Coronary artery (tissue), 2 donors: Measurements from ENCODE around the gene RAPGEF4.

ENCODE experiments used
- DNase-seq: peaks from one replicate; pipeline ENCODE4 v3.0.0-alpha.2; 2017; ENCODE audit warnings: low spot score
- H3K27ac ChIP-seq, 2 donors: fragments of 200-600 bp; sonication (generic); one replicate each; pipeline ENCODE4 v1.5.1; 2016 to 2019
- H3K4me3 ChIP-seq: fragments of 200-600 bp; sonication (generic); 2 replicates; pipeline ENCODE4 v1.5.1; 2016; ENCODE audit warnings: mild to moderate bottlenecking, moderate library complexity
- TF ChIP-seq, protein P1 (sequence below): fragments of 200-600 bp; sonication (generic); IDR thresholded peaks from one replicate; pipeline ENCODE4 v1.5.1; 2019; ENCODE audit warnings: antibody characterized with exemption

The RAPGEF4 gene

DNA sequence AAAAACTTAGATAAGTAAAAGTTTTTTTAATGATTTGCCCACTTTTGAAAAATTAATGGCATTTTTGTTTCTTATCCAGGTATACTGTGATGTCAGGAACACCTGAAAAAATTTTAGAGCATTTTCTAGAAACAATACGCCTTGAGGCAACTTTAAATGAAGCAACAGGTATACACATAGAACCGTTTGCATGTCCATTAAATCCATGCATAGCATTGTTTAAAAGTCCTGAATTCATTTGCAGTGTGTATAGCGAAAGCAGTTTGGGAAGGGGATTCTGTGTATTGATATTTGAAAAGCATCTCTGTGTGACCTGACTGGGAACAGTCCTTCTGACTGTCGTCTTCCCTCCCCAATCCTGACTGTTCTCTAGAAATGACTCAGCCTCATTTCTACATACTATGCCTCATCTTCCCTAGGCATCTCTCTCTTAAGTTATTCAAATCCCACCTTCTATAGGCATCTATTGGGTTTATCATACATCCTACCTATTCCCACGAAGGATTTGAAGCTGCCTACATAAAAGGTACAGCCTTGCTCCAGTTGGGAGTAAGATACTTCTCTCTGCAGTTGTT is 260.8 kb downstream of the RAPGEF4 start:
- Histone ChIP-seq H3K27ac (peak overlapping the region in 1 of 2 donors; percentile 12), H3K4me3 (no peak overlapping the region)
- no peak for DNase-seq
- TF ChIP-seq, protein P1, sequence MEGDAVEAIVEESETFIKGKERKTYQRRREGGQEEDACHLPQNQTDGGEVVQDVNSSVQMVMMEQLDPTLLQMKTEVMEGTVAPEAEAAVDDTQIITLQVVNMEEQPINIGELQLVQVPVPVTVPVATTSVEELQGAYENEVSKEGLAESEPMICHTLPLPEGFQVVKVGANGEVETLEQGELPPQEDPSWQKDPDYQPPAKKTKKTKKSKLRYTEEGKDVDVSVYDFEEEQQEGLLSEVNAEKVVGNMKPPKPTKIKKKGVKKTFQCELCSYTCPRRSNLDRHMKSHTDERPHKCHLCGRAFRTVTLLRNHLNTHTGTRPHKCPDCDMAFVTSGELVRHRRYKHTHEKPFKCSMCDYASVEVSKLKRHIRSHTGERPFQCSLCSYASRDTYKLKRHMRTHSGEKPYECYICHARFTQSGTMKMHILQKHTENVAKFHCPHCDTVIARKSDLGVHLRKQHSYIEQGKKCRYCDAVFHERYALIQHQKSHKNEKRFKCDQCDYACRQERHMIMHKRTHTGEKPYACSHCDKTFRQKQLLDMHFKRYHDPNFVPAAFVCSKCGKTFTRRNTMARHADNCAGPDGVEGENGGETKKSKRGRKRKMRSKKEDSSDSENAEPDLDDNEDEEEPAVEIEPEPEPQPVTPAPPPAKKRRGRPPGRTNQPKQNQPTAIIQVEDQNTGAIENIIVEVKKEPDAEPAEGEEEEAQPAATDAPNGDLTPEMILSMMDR, result no peak

DNA sequence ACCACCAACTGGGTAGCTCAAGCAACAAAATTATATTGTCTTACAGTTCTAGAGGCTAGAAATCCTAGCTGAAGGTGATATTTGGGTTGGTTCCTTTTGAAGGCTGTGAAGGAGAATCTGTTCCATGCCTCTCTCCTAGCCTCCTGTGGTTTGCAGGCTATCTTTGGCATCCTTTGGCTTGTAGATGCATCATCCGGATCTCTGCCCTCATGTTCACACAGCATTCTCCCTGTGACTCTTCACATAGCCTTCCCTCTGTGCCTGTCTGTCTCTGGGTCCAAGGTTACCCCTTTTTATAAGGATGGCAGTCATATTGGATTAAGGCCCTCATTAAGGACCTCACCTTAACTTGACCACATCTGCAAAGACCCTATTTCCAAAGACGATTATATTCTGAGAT is 261.4 kb downstream of the RAPGEF4 start:
- no peak overlapping the region for H3K27ac ChIP-seq

DNA sequence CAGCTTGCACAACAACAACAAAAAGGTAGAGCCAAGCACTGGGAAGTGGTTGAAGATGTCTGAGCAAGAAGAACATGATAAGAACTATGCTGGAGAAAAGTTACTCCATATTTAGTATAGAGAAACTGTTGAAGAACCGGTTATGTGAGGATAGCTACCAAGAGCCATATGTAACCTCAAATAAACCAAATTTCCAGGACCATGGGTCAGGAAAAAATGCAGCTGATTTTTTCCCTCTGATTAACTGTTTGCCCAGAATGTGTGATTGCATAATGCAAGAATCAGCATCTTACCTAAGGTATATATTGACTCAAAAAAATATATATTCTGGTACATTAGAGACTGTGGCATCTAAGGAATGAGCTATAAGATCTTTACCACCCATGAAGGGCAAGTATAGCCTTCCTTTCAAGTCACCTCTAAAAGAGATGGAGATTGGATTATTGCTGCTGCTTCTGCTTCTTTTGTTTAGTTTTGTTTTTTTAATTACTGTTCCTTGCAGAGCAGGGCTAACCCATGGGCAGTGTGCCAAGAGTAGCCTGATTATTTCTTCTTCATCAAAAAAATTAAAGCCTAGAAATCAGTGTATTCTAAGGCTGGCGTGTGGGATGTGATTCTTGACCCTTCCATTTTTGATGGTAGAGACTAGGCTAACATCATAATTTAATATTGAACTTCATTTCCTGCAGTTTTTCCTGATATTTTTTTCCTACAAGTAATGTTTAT is 263.1 kb downstream of the RAPGEF4 start:
- no peak overlapping the region for H3K27ac ChIP-seq
- no peak for DNase-seq
- TF ChIP-seq, protein P1, result no peak
- H3K4me3 ChIP-seq, result no peak overlapping the region

More for the DNA sequence above, 261.4 kb downstream of the RAPGEF4 start:
- no peak overlapping the region for H3K4me3 ChIP-seq
- TF ChIP-seq, protein P1, result no peak
- DNase-seq, result no peak

DNA sequence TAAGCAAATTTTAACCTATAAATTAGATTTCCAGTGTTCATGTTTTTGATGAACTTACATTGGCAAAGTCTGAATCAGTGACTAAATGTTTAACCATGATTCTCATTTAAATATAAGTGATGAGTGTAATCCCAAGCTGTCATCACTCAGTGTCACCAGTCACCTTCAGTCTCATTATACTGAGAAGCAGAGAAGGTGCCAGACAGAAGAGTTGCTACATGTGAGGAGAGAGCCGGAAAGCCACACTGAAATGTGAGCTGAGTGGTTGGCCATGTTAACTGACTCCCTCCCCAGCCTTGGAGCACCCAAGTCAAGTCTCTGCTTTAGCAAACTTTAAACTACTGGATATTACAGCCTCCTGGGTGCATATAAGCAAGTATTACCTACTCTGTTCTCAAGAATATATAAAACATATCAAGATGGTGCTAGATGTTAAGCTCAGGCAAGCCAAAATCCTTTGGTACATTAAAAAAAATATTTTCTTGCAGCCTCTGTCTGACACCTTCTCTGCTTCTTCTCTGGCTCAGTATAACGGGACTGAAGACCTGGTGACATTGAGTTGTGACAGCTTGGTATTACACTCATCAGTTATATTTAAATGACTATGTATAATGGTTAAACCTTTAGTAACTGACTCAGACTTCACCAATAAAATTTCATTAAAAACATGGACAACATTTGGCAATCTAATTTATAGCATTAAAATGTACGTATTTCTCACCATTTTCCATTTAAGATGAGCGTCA is 264.2 kb downstream of the RAPGEF4 start:
- H3K4me3 ChIP-seq, result no peak overlapping the region

DNA sequence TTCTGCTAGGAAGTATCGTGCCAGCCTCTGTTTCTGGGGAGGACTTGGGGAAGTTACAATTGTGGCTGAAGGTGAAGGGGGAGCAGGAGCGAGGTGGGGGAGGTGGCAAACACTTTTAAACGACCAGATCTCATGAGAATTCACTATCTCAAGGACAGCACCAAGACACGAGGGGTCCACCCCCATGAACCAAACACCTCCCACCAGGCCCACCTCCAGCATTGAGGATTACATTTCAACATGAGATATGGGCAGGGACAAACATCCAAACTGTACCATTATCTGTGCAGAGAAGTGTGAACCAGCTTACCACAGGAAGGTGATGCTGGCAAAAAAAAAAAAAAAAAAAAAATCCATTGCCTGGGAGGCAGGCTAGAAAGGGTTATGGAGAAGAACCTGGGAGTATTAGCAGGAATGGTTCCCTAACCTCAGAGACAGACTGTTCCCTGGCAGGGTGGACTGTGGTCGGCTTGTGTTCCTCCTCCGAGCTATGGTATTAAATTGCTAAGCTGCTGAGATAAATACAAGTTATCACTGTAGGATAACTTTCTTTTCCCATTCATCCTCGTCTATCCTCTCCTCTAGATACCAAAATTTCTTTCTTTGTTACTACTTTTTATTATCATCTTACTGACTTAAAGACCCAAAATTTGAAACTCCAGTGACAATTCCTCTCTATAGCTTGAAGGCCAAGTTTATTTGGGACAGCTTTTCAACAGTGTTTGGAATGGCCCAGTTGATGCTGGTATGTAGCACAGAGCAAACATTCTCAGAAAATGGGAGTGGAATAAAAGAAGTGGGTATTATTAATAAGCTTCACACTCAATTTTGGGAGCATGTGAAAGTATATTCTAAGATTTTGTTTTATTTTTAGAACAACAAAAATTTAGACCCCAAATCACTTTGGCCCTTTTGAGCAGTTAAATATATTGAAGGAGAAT is 266.3 kb downstream of the RAPGEF4 start:
- H3K27ac ChIP-seq, result no peak overlapping the region
- TF ChIP-seq, protein P1, result no peak
- no peak overlapping the region for H3K4me3 ChIP-seq
- no peak for DNase-seq

More for the DNA sequence above, 264.2 kb downstream of the RAPGEF4 start:
- TF ChIP-seq, protein P1, result no peak
- no peak overlapping the region for H3K27ac ChIP-seq
- no peak for DNase-seq

DNA sequence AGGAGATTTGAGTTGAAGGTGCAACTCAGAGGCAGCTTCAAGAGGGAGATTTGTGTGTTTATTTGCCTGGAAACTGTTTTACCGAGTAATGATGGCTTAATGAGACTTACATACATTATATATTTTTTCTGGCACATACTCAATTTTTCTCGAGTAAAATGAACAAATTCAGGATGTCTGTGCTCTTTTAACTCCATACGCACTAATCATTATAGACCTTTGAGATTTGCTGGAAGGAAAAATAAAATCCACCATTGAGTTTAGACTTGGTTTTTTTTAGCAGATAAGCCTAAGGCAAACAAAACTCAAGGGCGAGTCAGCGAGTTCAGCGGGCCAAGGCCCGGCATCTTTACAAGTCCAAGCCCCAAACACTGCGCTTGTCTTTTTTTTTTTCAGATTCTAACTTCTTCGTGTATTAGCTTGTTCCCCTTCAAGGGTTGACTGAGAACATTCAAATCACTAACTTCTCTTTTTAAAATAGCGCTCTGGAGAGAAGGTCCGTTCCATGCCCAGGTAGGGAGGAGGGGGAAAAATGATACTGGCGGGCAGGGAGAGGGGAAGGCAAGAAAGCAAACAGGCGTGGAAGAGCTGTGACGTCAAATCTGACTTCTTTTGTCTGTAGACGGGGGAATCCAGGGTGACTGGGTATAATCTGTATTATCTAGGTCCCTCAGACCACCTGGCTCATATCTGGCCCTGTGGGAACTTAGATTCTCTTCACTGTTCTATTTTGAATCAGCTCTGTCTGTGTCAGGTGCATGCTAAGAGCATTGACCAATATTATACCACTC is 267.3 kb downstream of the RAPGEF4 start:
- Histone ChIP-seq H3K27ac (no peak overlapping the region), H3K4me3 (no peak overlapping the region)
- TF ChIP-seq, protein P1, result no peak
- DNase-seq, result no peak
